SK-N-MC (cell line): ENCODE data around the gene ARHGAP33.

ENCODE experiments used
- EZH2 ChIP-seq: fragments of 200-600 bp; sonication (generic); IDR thresholded peaks from one replicate; pipeline ENCODE4 v1.6.1; 2017; ENCODE audit warnings: antibody characterized with exemption
- FOXP2 ChIP-seq: optimal IDR thresholded peaks from 2 replicates; pipeline ENCODE3; 2011; ENCODE audit warnings: mild to moderate bottlenecking, moderate library complexity; ENCODE audit not compliant: insufficient read depth; ENCODE audit errors: extremely low read length, control extremely low read depth
- POLR2AphosphoS5 ChIP-seq: IDR thresholded peaks from 2 replicates; pipeline ENCODE4 v1.6.1; 2012; ENCODE audit warnings: mild to moderate bottlenecking, low read depth, low read length, borderline replicate concordance

GRCh38 chr19:35746531-35746930 is 28.8 kb upstream of the ARHGAP33 start:
- no peak for TF ChIP-seq EZH2
- no peak for TF ChIP-seq POLR2AphosphoS5
- no peak for TF ChIP-seq FOXP2
